GM12875 (cell line): ENCODE data around the gene SAA4.

Source experiments
- H3K4me3 ChIP-seq: one replicate; pipeline ENCODE4 v1.5.1; 2011; ENCODE audit warnings: low read depth, low read length, control low read depth
- TF ChIP-seq, protein P1 (sequence below): IDR thresholded peaks from 2 replicates; pipeline ENCODE4 v1.5.1; 2011; ENCODE audit warnings: low read depth, mild to moderate bottlenecking, control low read depth, inconsistent platforms, low read length, moderate library complexity, borderline replicate concordance; ENCODE audit not compliant: insufficient read depth

The SAA4 gene

GRCh38 chr11:18235394-18236334 is 938 bp downstream of the SAA4 start:
- TF ChIP-seq, protein P1, sequence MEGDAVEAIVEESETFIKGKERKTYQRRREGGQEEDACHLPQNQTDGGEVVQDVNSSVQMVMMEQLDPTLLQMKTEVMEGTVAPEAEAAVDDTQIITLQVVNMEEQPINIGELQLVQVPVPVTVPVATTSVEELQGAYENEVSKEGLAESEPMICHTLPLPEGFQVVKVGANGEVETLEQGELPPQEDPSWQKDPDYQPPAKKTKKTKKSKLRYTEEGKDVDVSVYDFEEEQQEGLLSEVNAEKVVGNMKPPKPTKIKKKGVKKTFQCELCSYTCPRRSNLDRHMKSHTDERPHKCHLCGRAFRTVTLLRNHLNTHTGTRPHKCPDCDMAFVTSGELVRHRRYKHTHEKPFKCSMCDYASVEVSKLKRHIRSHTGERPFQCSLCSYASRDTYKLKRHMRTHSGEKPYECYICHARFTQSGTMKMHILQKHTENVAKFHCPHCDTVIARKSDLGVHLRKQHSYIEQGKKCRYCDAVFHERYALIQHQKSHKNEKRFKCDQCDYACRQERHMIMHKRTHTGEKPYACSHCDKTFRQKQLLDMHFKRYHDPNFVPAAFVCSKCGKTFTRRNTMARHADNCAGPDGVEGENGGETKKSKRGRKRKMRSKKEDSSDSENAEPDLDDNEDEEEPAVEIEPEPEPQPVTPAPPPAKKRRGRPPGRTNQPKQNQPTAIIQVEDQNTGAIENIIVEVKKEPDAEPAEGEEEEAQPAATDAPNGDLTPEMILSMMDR = no peak
- H3K4me3 ChIP-seq = no peak overlapping the region

- TF ChIP-seq, protein P1 = no peak
- no peak overlapping the region for H3K4me3 ChIP-seq
These were observed 2.7 kb downstream of the SAA4 start for GRCh38 chr11:18233912-18234311.

- H3K4me3 ChIP-seq = no peak overlapping the region
- TF ChIP-seq, protein P1 = no peak
These were observed 5.7 kb downstream of the SAA4 start for GRCh38 chr11:18230859-18231258.

DNA sequence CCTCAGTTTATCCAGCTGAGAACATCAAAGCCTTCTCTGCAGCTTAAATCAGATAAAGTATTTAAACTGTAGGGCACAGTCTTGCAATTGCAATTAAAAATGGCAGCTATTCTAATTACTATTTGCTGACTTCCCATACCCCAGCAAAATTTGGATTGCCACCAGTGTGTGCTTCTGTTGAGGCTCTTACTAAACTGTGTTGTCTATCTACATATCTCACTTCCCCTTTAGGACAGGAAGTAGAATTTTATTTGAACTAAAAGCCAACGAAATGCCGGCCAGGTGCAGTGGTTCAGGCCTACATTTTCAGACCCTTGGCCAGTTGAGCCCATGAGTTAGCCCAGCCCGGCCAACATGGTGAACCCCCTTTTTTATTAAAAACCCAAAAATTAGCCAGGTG is 7.1 kb downstream of the SAA4 start:
- H3K4me3 ChIP-seq = no peak overlapping the region
- TF ChIP-seq, protein P1 = no peak

DNA sequence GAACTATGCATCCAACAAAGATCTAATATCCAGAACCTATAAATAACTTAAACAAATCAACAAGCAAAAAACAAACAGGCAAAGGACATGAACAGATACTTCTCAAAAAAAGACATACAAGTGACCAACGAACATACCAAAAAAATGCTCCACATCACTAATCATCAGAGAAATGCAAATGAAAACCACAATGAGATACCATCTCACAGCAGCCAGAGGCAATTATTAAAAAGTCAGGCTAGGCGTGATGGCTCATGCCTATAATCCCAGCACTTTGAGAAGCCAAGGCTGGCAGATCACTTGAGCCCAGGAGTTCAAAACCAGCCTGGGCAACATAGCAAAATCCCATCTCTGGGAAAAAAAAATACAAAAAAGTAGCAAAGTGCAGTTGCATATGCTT is 10.7 kb downstream of the SAA4 start:
- TF ChIP-seq, protein P1 = no peak
- no peak overlapping the region for H3K4me3 ChIP-seq

GRCh38 chr11:18223591-18224387 is 12.8 kb downstream of the SAA4 start:
- H3K4me3 ChIP-seq = no peak overlapping the region

More at GRCh38 chr11:18223591-18224387, 12.8 kb downstream of the SAA4 start:
- TF ChIP-seq, protein P1 = no peak
